NOMO-1 treated with DMSO at 0.1 percent for 48 hours (cell line): ENCODE measurements around the gene FYB1.
A peak's percentile ranks its signal among the peaks of the same experiment; 100 is the strongest.
"Not testable (repeated sequence)": the region's sequence is repeated elsewhere in the genome, so short reads cannot be mapped to it uniquely, and the experiment has no call there.

ENCODE experiments used
- DNase-seq: peaks from one replicate; lab custom pipeline; 2025; ENCODE audit not compliant: unreplicated experiment; lab: John Stamatoyannopoulos, UW

The FYB1 gene

GRCh38 chr5:39190311-39191102, 28.9 kb downstream of the FYB1 start:
- peak; percentile 86 for DNase-seq

GRCh38 chr5:39189292-39189955, 29.9 kb downstream of the FYB1 start:
- peak; percentile 59 for DNase-seq

- DNase-seq = no peak
Measured at GRCh38 chr5:39187831-39188731, 31.3 kb downstream of the FYB1 start.

- no peak for DNase-seq
Measured at GRCh38 chr5:39186722-39187539, 32.4 kb downstream of the FYB1 start.

- DNase-seq = no peak
Measured at GRCh38 chr5:39186289-39186688, 33.1 kb downstream of the FYB1 start.

- DNase-seq = no peak
Measured at GRCh38 chr5:39185761-39186160, 33.6 kb downstream of the FYB1 start.

GRCh38 chr5:39179561-39179960, 39.8 kb downstream of the FYB1 start:
- DNase-seq = not testable (repeated sequence)

- DNase-seq = no peak
Measured at GRCh38 chr5:39178861-39179260, 40.5 kb downstream of the FYB1 start.

GRCh38 chr5:39178171-39178570, 41.2 kb downstream of the FYB1 start:
- DNase-seq = peak; percentile 69

- DNase-seq = peak; percentile 100
Measured at GRCh38 chr5:39177631-39177964, 41.8 kb downstream of the FYB1 start.

GRCh38 chr5:39176759-39177630, 42.4 kb downstream of the FYB1 start:
- DNase-seq = peak; percentile 86

GRCh38 chr5:39175273-39175955, 43.9 kb downstream of the FYB1 start:
- DNase-seq = no peak

- DNase-seq = no peak
Measured at GRCh38 chr5:39173069-39173468, 46.3 kb downstream of the FYB1 start.

- DNase-seq = no peak
Measured at GRCh38 chr5:39172593-39172992, 46.8 kb downstream of the FYB1 start.

GRCh38 chr5:39171647-39172046, 47.7 kb downstream of the FYB1 start:
- DNase-seq = no peak

GRCh38 chr5:39169081-39169480, 50.3 kb downstream of the FYB1 start:
- DNase-seq = no peak

- no peak for DNase-seq
Measured at GRCh38 chr5:39167972-39168342, 51.4 kb downstream of the FYB1 start.

GRCh38 chr5:39167141-39167971, 52.0 kb downstream of the FYB1 start:
- DNase-seq = no peak
